ENCODE measurements around the gene ANKFN1.

ANKFN1 gene

GRCh38 chr17:56416682-56417351, 263.5 kb downstream of the ANKFN1 start:
- no peaks in the 10 kb centered on the region for H3K9me2 ChIP-seq (replicated peaks; ENCODE audit: insufficient read depth, low read length)
- no peak overlapping the region for H3K9ac ChIP-seq (ENCODE audit: low read length)
- H3K9me3 ChIP-seq (ENCODE audit: insufficient read depth, low read length): no peaks in the 10 kb centered on the region
- H4K20me1 ChIP-seq (ENCODE audit: low read depth, low read length): no peaks in the 10 kb centered on the region
- H3K27me3 ChIP-seq (ENCODE audit: low read length): no peaks in the 10 kb centered on the region
- no peaks in the 10 kb centered on the region for H3K79me2 ChIP-seq (ENCODE audit: insufficient read depth, low read length)
- H3F3A ChIP-seq (ENCODE audit: insufficient read depth): no peaks in the 10 kb centered on the region
- H2AFZ ChIP-seq (ENCODE audit: low read depth, low read length, severe bottlenecking): no peak overlapping the region
- H3K4me2 ChIP-seq (ENCODE audit: low read depth, low read length, poor library complexity, severe bottlenecking): no peak overlapping the region
- H3K27ac ChIP-seq (ENCODE audit: low read depth, low read length): no peak overlapping the region
- no peak for TF ChIP-seq CTCF (IDR thresholded peaks at IDR 0.05; ENCODE audit: insufficient read depth, low read length, poor library complexity, severe bottlenecking)
- no peak for TF ChIP-seq EZH2phosphoT487 (conservative IDR thresholded peaks at IDR 0.05; ENCODE audit: low read length)
- no peaks in the 10 kb centered on the region for H3K36me3 ChIP-seq (ENCODE audit: low read length)
- no peak overlapping the region for H3K4me3 ChIP-seq (ENCODE audit: insufficient read depth, low read length, poor library complexity, severe bottlenecking)

DNA sequence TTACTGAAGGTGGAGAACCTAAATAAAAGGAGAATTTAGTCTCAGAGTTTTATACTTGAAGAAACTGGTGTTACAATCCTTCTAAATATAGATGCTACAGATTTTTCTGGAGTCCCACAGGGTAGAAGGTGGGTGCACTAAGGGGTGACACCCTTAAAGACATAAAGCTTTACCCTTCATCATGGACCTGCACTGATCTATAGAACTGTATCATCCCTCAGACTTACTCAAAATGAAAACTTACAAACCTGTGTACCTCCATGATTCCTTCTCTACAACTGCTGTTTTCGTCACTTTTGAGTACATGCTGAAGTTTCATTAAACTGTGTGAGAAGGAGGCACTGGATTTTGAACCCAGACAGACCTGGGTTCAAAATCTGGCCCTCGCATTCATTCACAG, 270.7 kb downstream of the ANKFN1 start:
- Histone ChIP-seq H4K20me1 (ENCODE audit: low read depth, low read length) (no peaks in the 10 kb centered on the region), H3K27ac (ENCODE audit: low read depth, low read length) (no peak overlapping the region), H3K9ac (ENCODE audit: low read length) (no peak overlapping the region), H3K9me2 (replicated peaks; ENCODE audit: insufficient read depth, low read length) (no peaks in the 10 kb centered on the region), H3F3A (ENCODE audit: insufficient read depth) (no peaks in the 10 kb centered on the region), H3K27me3 (ENCODE audit: low read length) (no peaks in the 10 kb centered on the region), H3K4me3 (ENCODE audit: insufficient read depth, low read length, poor library complexity, severe bottlenecking) (no peak overlapping the region), H3K36me3 (ENCODE audit: low read length) (no peaks in the 10 kb centered on the region), H3K9me3 (ENCODE audit: insufficient read depth, low read length) (no peaks in the 10 kb centered on the region), H3K4me2 (ENCODE audit: low read depth, low read length, poor library complexity, severe bottlenecking) (no peak overlapping the region), H3K79me2 (ENCODE audit: insufficient read depth, low read length) (no peaks in the 10 kb centered on the region), H2AFZ (ENCODE audit: low read depth, low read length, severe bottlenecking) (no peak overlapping the region)
- TF ChIP-seq EZH2phosphoT487 (conservative IDR thresholded peaks at IDR 0.05; ENCODE audit: low read length) (no peak), CTCF (IDR thresholded peaks at IDR 0.05; ENCODE audit: insufficient read depth, low read length, poor library complexity, severe bottlenecking) (no peak)

- Histone ChIP-seq H3K36me3 (ENCODE audit: low read length) (no peaks in the 10 kb centered on the region), H3F3A (ENCODE audit: insufficient read depth) (no peaks in the 10 kb centered on the region), H4K20me1 (ENCODE audit: low read depth, low read length) (no peaks in the 10 kb centered on the region), H3K79me2 (ENCODE audit: insufficient read depth, low read length) (no peaks in the 10 kb centered on the region), H3K9ac (ENCODE audit: low read length) (no peak overlapping the region), H3K9me2 (replicated peaks; ENCODE audit: insufficient read depth, low read length) (no peaks in the 10 kb centered on the region), H3K4me3 (ENCODE audit: insufficient read depth, low read length, poor library complexity, severe bottlenecking) (no peak overlapping the region), H3K4me2 (ENCODE audit: low read depth, low read length, poor library complexity, severe bottlenecking) (no peak overlapping the region), H2AFZ (ENCODE audit: low read depth, low read length, severe bottlenecking) (no peak overlapping the region), H3K27me3 (ENCODE audit: low read length) (no peaks in the 10 kb centered on the region), H3K27ac (ENCODE audit: low read depth, low read length) (no peak overlapping the region), H3K9me3 (ENCODE audit: insufficient read depth, low read length) (no peaks in the 10 kb centered on the region)
- TF ChIP-seq EZH2phosphoT487 (conservative IDR thresholded peaks at IDR 0.05; ENCODE audit: low read length) (no peak), CTCF (IDR thresholded peaks at IDR 0.05; ENCODE audit: insufficient read depth, low read length, poor library complexity, severe bottlenecking) (no peak)
Measured at GRCh38 chr17:56424543-56425044, 271.3 kb downstream of the ANKFN1 start.

All from SU-DHL-6 (cell line).